ENCODE data around the gene HOXB6. TPM values are rescaled to one million over a fixed set of nuclear protein-coding genes. Genes with fewer than 3 reads are reported as not detected.

HOXB6 gene
- total RNA-seq, 1 donor from 2014 or later, result 2.0 TPM

GRCh38 chr17:48594538-48595277, 10.1 kb downstream of the HOXB6 start:
- no peak for DNase-seq (ENCODE audit: low spot score)

DNA sequence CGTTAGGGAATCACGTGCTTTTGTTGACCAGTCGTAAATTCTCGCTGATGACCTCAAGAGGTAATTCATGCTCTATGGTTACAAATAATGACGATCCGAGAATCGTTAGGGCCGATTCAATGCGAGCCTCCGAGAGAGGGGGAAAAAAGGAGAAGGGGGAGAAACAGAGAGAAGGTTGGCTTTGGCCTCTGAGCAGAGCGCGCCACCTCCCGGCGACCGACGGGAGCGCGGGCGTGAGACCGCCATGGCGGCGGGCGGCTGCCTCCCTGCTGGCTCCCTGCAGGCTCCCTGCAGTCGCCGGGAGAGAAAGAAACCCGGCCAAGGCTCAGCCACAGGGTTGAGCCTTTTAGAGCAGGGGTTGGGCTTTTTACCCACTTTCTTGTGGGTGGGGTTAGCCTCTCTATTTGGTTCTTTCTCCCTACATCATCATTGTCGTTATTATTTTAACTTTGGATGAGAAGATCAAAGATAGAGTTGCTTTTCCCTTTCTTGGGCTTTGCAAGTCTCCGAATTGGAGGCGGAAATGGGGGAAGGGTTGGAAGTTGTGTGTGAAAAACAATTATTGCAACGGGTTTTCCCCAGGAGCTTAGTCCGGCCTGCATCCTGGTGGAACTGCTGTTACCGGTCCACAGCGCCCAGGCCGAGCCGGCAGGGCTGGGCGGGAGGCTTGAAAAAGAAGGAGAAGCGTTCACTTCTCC, 10.8 kb downstream of the HOXB6 start:
- DNase-seq (ENCODE audit: low spot score), result peak; percentile 76

DNA sequence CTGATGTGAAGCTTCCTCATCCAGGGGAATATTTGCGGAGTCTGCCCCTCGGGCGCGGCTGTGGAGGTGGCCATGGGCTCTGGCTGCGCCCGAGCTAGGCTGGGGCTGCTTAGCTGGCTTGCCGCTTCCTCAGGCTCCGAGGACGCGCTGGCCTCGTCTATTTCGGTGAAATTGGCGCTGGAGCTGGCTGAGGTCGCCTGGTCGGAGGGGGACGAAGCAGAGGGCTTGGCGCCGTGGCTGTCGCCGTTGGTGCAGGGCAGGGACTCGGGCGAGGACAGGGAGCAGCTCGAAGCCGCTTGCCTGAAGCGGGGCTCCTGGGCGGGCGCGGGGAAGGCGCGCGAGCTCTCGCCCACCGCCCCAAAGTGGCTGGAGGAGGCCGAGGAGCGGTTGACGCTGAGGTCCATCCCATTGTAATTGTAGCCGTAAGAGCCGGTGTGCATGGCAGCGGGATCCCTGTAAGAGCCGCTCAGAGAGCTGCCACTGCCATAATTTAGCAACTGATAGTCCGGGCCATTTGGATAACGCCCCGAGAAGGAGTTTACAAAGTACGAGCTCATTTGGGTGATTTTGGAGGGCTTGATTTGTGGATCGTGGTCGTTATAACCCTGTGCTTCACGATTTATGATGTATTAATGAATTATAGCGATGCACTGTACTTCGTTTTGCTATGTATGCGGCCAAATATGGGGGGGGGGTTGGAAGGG, 11.5 kb downstream of the HOXB6 start, which contains the start of gene HOXB5:
Gene HOXB5, minus strand, starts transcription at position 654 of the 704 bp plus-strand sequence. Its CDS starts 97 bp downstream, at position 557.
- DNase-seq (ENCODE audit: low spot score), result no peak

DNA sequence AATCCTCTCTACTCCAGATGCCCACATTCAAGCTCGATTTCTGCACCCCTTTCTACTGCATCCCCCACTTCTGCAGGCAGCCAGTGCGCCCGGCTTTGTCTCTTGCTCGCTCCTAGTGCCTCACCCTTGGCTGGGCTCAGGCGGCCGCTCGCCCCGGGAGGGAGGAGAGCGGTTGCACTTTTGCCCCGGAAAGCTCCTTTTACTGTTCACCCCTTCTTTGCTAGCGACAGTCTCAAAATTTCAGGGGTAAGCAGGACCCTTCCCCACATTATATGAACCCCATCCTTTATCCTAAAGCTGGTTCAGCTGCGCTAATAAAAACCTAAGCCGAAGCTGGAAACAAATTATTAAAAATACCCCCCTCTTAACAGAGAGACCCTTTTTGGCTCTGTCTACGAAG, 12.2 kb downstream of the HOXB6 start:
- DNase-seq (ENCODE audit: low spot score), result no peak

DNA sequence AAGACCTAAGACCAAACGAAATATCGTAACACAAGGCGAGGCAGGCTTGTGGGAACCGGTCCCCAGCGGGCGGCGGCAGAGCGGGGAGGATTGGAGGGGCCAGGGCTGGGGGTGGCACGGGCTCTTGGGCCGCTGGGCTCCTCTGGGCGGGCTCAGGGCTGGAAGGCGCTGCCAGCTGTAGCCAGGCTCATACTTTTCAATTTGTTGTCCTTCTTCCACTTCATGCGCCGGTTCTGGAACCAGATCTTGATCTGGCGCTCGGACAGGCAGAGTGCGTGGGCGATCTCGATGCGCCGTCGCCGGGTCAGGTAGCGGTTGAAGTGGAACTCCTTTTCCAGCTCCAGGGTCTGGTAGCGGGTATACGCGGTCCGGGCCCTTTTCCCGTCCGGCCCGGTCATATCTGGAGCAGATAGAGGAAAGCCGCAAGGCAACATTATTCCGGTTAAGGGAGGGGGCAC, 12.7 kb downstream of the HOXB6 start:
- DNase-seq (ENCODE audit: low spot score), result no peak

DNA sequence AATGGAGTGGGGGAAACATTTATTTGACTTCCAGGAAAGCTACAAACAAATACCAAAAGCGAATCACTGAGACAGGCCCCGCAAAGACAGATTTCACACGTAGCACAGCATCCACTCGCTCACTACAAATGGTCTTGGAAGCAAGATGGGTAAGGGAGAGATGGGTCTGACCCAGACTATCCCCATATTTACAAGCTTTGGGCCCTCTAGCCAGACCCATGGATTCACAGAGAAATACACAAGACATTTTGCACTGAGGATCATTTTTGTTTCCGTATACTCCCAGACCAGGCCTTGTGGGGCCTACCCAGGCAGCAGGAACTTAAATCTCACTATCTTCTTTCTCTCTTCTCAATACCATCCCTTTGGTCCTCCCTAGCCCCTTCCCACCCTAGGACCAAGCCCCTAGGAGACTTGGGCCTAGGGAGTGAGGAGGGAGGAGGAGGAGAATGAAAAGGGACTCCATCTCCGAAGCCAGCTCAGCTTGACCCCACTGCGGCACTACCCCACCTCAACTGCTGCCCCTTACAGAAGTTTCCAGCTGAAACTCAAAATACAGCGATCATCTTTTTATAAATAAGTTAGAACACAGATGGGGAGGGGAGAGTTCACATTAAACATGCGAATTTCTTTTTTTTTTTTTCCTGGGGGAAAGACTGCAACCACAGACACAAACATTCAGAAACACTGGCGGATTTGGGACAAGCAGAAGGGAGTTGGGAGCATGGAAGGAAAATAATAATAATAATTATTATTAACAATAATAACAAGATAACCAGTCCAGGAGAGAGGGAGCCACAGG, 13.3 kb downstream of the HOXB6 start:
- DNase-seq (ENCODE audit: low spot score), result no peak

GRCh38 chr17:48590607-48591161, 14.1 kb downstream of the HOXB6 start:
- no peak for DNase-seq (ENCODE audit: low spot score)

DNA sequence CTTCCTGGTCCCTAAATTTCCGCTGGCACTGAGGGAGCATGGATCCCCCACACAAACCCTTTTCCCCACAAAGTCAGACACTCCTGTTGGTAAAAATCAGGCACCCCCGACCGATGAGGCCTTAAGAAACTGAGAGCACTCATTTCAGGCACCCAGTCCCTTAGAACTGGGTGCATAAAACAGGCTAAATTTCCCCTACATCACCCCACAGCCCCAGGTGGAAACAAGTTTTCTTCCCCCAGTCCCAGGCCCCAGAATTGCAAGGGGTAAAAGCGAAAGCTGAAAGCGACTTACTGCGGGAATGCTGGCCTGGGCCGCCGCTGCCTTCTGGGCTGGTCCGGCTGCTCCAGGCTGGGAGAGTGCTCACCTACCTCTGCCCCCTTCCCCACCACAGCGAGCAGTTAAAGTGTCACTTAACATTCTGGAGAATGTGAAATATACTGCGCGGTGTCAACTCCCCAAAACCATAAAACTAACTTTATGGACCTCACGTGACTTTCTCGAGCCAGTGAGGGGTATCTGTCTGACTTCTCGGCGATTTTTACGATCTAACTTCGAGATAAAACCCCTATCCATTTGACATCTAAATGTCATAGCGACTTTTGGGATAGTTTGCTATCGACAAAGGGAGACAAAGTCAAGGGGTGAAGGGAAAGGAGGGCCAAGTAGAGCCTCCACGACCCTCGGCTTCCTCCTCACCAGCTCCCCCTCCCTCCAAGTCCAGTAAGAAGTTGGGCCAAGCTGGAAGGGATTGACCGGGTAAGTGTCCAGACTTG, 14.8 kb downstream of the HOXB6 start, which contains the start of gene HOXB3:
Gene HOXB3, minus strand, starts transcription at position 411 of the 776 bp plus-strand sequence. CDS start 37,767 bp downstream, outside the sequence.
- no peak for DNase-seq (ENCODE audit: low spot score)

DNA sequence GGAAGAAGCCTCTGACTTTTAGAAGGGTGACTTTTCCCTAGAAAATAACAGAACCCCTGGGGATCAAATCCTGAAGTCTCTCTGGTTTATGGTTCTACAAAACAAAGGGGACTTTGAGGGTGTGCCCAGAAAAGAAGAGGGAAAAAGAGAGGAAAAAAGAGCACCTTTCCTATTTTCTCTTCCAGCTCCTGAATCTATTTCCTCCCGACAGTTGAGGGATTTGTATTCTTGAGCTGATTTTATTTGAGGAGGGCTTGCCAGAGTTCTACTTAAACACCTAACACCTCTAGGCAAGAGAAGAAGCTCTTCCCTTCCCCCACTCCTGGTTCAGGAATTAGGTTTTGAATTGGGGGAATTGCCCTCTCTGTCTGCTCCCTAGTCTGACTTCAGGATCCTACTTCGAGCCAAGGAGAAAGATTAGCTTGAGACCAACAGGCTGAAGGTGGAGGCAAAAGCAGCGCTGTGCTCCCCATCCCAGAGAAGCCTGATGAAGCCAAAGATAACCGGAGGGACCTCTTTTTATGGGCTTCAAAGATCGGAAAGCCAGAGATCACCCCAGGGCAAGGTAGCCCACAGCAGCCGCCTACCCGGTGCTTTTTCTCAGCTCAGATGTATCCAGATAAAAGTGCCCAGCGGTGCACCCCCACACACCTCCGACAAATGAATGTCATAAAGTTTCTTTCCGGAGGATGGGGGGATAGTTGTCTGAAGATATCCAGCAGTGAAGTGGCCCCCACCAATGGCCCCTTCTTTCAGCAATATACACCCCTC, 15.5 kb downstream of the HOXB6 start:
- DNase-seq (ENCODE audit: low spot score), result no peak

DNA sequence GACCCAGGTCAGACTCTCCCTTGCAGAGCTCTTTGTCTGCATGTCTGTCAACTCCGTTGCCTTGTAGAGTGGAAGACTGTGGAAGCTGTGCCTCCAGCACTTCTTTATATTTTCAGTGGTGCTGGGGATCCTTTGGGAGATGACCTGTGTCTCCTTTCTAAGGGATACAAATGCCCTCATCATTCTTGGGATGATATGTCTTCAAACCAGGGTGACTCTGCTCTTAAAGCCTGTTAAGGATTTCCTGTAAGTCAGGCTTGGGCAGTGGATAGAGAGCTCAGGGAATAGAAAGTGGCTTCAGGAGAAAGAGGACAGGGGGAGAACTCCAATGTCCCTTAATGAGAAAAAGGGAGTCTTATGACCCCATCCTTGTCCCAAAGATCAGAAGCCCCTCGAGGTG, 16.3 kb downstream of the HOXB6 start:
- DNase-seq (ENCODE audit: low spot score), result no peak

DNA sequence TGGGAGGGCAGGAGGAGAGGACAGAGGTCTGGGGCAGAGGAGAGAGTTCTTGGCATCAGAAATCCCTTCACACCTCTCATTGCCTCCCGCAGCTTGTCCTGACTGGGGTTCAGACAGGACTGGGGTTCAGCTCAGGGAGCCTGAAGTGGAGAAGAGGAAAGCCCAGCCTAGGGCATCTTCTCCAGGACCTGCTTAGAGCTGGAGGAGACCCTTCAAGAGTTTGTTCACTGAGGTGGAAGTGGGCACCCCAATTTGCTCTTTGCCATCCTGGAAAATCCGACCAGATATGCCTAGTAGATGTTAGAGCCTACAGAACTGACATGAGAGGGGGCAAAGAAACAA, 16.7 kb downstream of the HOXB6 start:
- DNase-seq (ENCODE audit: low spot score), result no peak

DNA sequence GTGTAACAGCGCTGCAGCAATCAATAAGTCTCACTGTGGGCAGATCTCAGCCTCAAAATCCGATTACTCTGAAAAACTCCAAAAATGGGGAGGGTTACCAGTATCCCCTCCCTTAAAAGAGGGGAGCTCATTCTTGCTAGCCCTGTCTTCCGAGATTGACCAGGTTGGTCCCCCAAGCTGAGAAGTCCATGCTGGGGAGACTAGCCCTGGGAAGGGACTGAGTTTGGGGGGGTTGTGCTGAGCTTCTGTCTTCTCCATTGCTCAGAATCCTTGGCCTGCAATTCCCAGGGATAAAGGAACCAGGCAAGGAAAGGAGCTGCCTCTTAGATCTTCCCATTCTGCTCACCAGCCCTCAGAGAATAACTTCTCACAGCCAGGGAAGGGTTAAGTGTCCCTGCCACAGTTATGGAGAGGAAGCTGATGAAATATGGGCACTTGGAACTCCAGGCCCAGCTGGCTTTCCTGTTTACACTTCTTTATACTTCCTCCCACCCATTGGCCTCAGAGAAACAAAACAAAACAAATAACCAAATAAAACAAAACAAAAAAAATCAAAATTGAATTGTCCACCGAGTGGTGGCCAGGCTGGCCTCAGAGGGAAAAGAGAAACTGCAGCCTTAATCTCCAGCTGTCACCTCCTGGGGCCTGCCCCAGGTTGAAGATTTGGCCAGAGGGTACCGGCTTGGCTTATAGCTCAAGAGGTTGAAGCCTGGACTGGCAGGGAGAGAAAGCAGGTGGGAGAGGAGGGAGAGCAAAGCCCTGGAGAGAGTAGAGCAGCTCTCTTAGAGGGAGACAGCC, 17.3 kb downstream of the HOXB6 start:
- no peak for DNase-seq (ENCODE audit: low spot score)

DNA sequence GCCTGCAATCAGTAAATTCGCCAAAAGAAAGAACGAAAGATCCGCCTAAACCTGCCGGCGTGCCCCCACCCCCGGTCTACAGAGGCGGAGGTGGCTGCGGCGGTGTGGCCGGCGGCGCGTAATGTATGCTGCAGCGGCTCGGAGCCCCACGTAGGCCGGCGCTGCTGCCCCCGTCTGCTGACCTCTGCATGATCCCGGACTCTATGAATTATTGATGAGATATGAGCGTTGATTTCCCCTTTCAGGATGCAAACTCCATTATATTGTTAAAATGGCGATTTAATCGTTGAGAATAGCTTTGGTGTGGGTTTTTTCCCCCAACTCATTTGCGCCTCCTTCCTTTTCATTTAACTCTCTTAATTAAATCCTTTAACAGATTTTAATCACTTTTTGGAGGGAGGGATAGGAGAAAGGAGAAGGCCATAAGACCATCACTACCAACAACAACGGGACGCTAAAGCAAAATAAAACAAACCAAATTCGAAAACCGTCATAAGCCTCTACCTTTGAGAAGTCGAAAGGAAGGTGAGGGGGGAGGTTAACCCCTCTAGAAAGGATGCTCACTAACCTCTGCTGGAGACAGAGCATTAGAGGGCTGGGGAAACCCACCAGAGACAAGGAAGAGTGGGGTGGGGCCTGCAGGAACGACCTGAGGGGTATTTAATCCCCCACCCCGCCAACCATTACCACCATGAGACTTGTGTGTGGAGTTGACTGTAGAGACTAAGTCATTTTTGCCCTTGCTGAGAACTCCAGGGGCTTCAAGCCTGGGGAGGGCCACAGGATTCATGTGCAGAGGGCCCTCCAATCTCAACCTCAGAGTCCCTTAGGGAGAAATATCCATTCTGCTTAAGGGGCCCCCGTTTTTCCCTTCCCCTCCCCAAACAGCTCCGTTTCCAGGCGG, 18.2 kb downstream of the HOXB6 start:
- DNase-seq (ENCODE audit: low spot score), result no peak

DNA sequence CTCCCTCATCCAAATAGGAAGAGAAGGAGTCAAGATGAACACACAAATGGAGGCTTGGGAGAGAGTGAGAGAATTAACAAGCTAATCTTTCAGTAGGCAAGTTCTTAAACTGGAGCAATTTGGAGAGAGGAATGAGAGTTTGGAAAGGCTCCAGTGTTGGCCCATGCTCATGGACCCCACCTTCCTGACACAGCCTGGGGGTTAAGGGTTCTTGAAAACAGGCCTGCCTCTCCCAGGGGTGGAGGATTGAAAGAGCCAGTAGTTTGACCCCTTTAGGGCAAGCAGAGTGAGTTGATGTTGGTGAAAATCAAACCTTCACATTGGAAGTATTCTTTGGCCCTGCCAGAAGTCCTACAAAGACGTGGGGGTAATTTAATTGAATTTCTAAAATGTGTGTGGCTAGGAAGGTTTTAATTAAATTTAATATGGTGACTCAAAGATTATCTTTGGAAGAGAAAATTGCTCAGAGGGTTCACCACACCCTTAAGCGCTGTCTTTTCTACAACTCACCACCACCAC, 20.5 kb downstream of the HOXB6 start:
- DNase-seq (ENCODE audit: low spot score), result no peak

GRCh38 chr17:48583708-48584222, 21.0 kb downstream of the HOXB6 start:
- DNase-seq (ENCODE audit: low spot score), result no peak

GRCh38 chr17:48582750-48583069, 22.1 kb downstream of the HOXB6 start:
- DNase-seq (ENCODE audit: low spot score), result no peak

DNA sequence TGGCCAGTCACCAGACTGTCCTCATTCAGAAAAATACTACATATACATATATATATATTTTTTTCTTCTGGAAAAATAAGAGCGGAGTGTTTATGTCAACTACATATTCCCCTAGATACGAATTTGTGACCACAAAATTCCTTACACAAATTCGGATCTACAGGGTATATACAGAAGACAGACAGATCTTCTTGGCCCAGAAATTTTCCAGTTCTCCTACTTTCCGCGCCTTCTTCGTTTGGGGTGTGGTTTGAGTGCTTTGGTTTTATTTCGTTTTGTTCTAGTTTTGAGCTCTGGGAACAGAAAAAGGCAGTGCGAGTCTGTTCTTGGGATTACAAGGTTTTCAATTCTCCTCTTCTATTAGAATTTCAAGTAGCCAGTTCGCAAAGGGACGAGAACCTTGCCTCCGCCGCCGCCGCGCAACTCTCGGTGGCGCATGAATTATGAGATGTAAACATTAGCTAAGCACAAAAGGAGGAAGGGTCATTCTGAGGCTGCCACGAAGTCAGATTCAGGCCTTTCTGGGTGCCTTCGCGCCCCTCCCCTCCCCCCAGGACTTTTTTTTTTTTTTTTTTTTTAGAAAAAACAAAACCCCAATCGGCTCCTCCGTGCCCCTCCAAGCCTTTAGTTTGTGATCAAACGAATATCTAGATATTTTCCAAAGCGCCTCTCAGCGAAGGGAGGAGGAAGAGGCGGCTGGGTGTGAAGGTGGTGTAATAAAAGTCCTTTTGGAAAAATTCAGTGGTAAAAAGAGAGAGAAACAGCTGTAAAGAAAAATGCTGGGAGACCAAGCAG, 24.8 kb downstream of the HOXB6 start:
- DNase-seq (ENCODE audit: low spot score), result no peak

Measured in mucosa of gallbladder (tissue), 1 donor.